ENCODE data around the gene ATAD5. TPM values are rescaled to one million over a fixed set of nuclear protein-coding genes. Genes with fewer than 3 reads are reported as not detected.

The ATAD5 gene
- total RNA-seq, 1 experiment from 2014 or later: 4.2 TPM

DNA sequence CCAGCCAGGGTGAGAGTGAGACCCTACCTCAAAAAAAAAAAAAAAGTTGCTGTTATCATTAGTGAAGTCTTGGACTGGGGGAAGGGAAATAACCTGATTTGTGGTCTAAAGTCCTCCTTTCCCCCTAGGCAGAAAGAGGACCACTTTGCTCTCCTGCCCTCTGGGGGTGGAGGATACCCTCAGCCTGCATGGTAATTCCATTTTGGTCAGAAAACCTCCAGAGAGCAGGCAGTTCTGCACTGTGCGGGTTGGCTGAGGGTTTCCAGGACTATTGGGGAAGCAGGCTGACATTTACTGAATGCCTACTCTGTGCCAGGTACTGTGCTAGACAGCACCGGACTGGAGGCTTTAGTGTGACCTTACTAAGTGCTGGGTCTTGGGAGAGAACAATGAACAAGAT lies 92.6 kb downstream of the ATAD5 start:
- DNase-seq (no peak), ATAC-seq (no peak)
- TF ChIP-seq, protein P1, sequence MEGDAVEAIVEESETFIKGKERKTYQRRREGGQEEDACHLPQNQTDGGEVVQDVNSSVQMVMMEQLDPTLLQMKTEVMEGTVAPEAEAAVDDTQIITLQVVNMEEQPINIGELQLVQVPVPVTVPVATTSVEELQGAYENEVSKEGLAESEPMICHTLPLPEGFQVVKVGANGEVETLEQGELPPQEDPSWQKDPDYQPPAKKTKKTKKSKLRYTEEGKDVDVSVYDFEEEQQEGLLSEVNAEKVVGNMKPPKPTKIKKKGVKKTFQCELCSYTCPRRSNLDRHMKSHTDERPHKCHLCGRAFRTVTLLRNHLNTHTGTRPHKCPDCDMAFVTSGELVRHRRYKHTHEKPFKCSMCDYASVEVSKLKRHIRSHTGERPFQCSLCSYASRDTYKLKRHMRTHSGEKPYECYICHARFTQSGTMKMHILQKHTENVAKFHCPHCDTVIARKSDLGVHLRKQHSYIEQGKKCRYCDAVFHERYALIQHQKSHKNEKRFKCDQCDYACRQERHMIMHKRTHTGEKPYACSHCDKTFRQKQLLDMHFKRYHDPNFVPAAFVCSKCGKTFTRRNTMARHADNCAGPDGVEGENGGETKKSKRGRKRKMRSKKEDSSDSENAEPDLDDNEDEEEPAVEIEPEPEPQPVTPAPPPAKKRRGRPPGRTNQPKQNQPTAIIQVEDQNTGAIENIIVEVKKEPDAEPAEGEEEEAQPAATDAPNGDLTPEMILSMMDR (conservative IDR thresholded peaks at IDR 0.05; ENCODE audit: low read depth, low read length): no peak
- TF ChIP-seq EZH2phosphoT487 (IDR thresholded peaks at IDR 0.05; ENCODE audit: borderline replicate concordance, low read length) (no peak), EZH2 (IDR thresholded peaks at IDR 0.05; ENCODE audit: low read length, unreplicated experiment) (no peak)
- no peaks in the 10 kb centered on the region for H3F3A ChIP-seq (ENCODE audit: low read length, unreplicated experiment)
- CTCF ChIA-PET: interaction anchor here (0.8 kb wide), 1 partner anchor 46 kb away, joined by 9 read pairs; no protein-coding TSS in a partner anchor
- H3K27me3 ChIP-seq (ENCODE audit: low read length): no peaks in the 10 kb centered on the region
- H2AFZ ChIP-seq (ENCODE audit: low read length): no peak overlapping the region
- no peak overlapping the region for H3K27ac ChIP-seq (ENCODE audit: low read length)
- H4K20me1 ChIP-seq (ENCODE audit: low read length): no peaks in the 10 kb centered on the region
- no peaks in the 10 kb centered on the region for H3K36me3 ChIP-seq (ENCODE audit: low read depth, low read length)
- POLR2A ChIA-PET (ENCODE audit: unreplicated experiment): no interaction called here
- H3K4me2 ChIP-seq (ENCODE audit: low read length): no peak overlapping the region
- intact Hi-C loops (cut with micrococcal nuclease): no loop called here
- no peak overlapping the region for H3K9ac ChIP-seq (ENCODE audit: low read length)
- H3K9me2 ChIP-seq (replicated peaks; ENCODE audit: low read length): no peaks in the 10 kb centered on the region
- no TSS peak for BruUV-seq (replicated peaks)
- no peak overlapping the region for H3K4me3 ChIP-seq (ENCODE audit: low read length)
- no peaks in the 10 kb centered on the region for H3K79me2 ChIP-seq (ENCODE audit: low read length)
- H3K4me1 ChIP-seq (ENCODE audit: insufficient read depth, low read length): 0 out of 2 replicates have a peak, but pooled peaks cover 6% of the 10 kb centered on the region
- no peaks in the 10 kb centered on the region for H3K9me3 ChIP-seq (ENCODE audit: low read length)

GRCh38 chr17:30926516-30926915 lies 94.8 kb downstream of the ATAD5 start:
- no peaks in the 10 kb centered on the region for H3K9me3 ChIP-seq (ENCODE audit: low read length)
- no peak overlapping the region for H3K4me3 ChIP-seq (ENCODE audit: low read length)
- CTCF ChIA-PET: interaction anchor here (0.5 kb wide), 1 partner anchor 23 kb away, joined by 14 read pairs; no protein-coding TSS in a partner anchor
- H3K27me3 ChIP-seq (ENCODE audit: low read length): no peaks in the 10 kb centered on the region
- H3K27ac ChIP-seq (ENCODE audit: low read length): no peak overlapping the region
- H3F3A ChIP-seq (ENCODE audit: low read length, unreplicated experiment): no peaks in the 10 kb centered on the region
- no peak overlapping the region for H3K9ac ChIP-seq (ENCODE audit: low read length)
- no peak overlapping the region for H3K4me2 ChIP-seq (ENCODE audit: low read length)
- TF ChIP-seq EZH2phosphoT487 (IDR thresholded peaks at IDR 0.05; ENCODE audit: borderline replicate concordance, low read length) (no peak), EZH2 (IDR thresholded peaks at IDR 0.05; ENCODE audit: low read length, unreplicated experiment) (no peak)
- TF ChIP-seq, protein P1 (conservative IDR thresholded peaks at IDR 0.05; ENCODE audit: low read depth, low read length): no peak
- no peaks in the 10 kb centered on the region for H3K79me2 ChIP-seq (ENCODE audit: low read length)
- ATAC-seq (no peak), DNase-seq (no peak)
- no peaks in the 10 kb centered on the region for H4K20me1 ChIP-seq (ENCODE audit: low read length)
- no TSS peak for BruUV-seq (replicated peaks)
- no peaks in the 10 kb centered on the region for H3K9me2 ChIP-seq (replicated peaks; ENCODE audit: low read length)
- no peaks in the 10 kb centered on the region for H3K36me3 ChIP-seq (ENCODE audit: low read depth, low read length)
- H2AFZ ChIP-seq (ENCODE audit: low read length): no peak overlapping the region
- intact Hi-C loops (cut with micrococcal nuclease): no loop called here
- H3K4me1 ChIP-seq (ENCODE audit: insufficient read depth, low read length): 0 out of 2 replicates have a peak, but pooled peaks cover under 1% of the 10 kb centered on the region
- POLR2A ChIA-PET (ENCODE audit: unreplicated experiment): no interaction called here

GRCh38 chr17:30927756-30928155 lies 96.0 kb downstream of the ATAD5 start:
- Histone ChIP-seq H3K4me1 (ENCODE audit: insufficient read depth, low read length) (no peaks in the 10 kb centered on the region), H3K9ac (ENCODE audit: low read length) (no peak overlapping the region), H3K36me3 (ENCODE audit: low read depth, low read length) (no peaks in the 10 kb centered on the region), H3K4me2 (ENCODE audit: low read length) (no peak overlapping the region), H3K79me2 (ENCODE audit: low read length) (no peaks in the 10 kb centered on the region), H4K20me1 (ENCODE audit: low read length) (no peaks in the 10 kb centered on the region), H3F3A (ENCODE audit: low read length, unreplicated experiment) (no peaks in the 10 kb centered on the region), H3K9me3 (ENCODE audit: low read length) (no peaks in the 10 kb centered on the region), H3K4me3 (ENCODE audit: low read length) (no peak overlapping the region), H2AFZ (ENCODE audit: low read length) (no peak overlapping the region), H3K27me3 (ENCODE audit: low read length) (no peaks in the 10 kb centered on the region), H3K27ac (ENCODE audit: low read length) (no peak overlapping the region), H3K9me2 (replicated peaks; ENCODE audit: low read length) (no peaks in the 10 kb centered on the region)
- intact Hi-C loops (cut with micrococcal nuclease): no loop called here
- ChIA-PET POLR2A (ENCODE audit: unreplicated experiment) (no interaction called here), CTCF (no interaction called here)
- ATAC-seq (no peak), DNase-seq (no peak)
- BruUV-seq (replicated peaks): no TSS peak
- TF ChIP-seq EZH2phosphoT487 (IDR thresholded peaks at IDR 0.05; ENCODE audit: borderline replicate concordance, low read length) (no peak), EZH2 (IDR thresholded peaks at IDR 0.05; ENCODE audit: low read length, unreplicated experiment) (no peak)
- TF ChIP-seq, protein P1 (conservative IDR thresholded peaks at IDR 0.05; ENCODE audit: low read depth, low read length): no peak
